T-cell (primary cell): ENCODE results near the gene KNTC1. TPM values are rescaled to one million over a fixed set of nuclear protein-coding genes. Genes with fewer than 3 reads are reported as not detected.

Experiments
- ATAC-seq, 4 experiments: fragments of 200-7000 bp in 3 of 4; fragments of 150-1000 bp in 1 of 4; cut with Tn5 transposase; replicated peaks in 1 of 4; 1 replicate in 3 of 4; 2 replicates in 1 of 4; pipeline ENCODE4 v1.10.0; 2021; ENCODE audit warnings: moderate library complexity in 3 of 4, mild to moderate bottlenecking in 2 of 4, moderate number of reproducible peaks in 1 of 4
- CTCF ChIA-PET, 2 donors: fragments of 300-600 bp; sonication (Branson Sonifier 250); formaldehyde crosslinking; loops; one replicate each; lab custom pipeline; 2022; ENCODE audit warnings: antibody characterized with exemption in 2 of 2; lab: Charles Lee
- POLR2A ChIA-PET, 2 donors: fragments of 300-600 bp; sonication (Branson Sonifier 250); formaldehyde crosslinking; loops; one replicate each; lab custom pipeline; 2022; ENCODE audit warnings: antibody characterized with exemption in 2 of 2; lab: Charles Lee
- DNase-seq, 35 experiments: peaks; one replicate each; pipeline versions ENCODE4 v3.0.0 to v3.0.0-alpha.2; 2013 to 2023
- H3K27ac ChIP-seq: one replicate; pipeline ENCODE4 v1.5.1; 2013; ENCODE audit warnings: low read length
- H3K27me3 ChIP-seq, 2 experiments: replicated peaks in 1 of 2; 1 replicate in 1 of 2; 2 replicates in 1 of 2; pipeline versions ENCODE4 v1.6.1 to v1.7.0; 2013; ENCODE audit warnings: low read length in 1 of 2, mixed read lengths in 1 of 2; ENCODE audit not compliant: control insufficient read depth in 2 of 2, insufficient read depth in 2 of 2; ENCODE audit errors: extremely low read depth in 1 of 2
- H3K36me3 ChIP-seq, 2 donors: 1 replicate in 1 of 2; 2 replicates in 1 of 2; pipeline versions ENCODE4 v1.6.1 to v1.7.0; 2013; ENCODE audit warnings: low read length in 1 of 2; ENCODE audit not compliant: control insufficient read depth in 2 of 2, insufficient read depth in 1 of 2; ENCODE audit errors: extremely low read depth in 1 of 2
- H3K4me1 ChIP-seq, 2 experiments: 1 replicate in 1 of 2; 2 replicates in 1 of 2; pipeline versions ENCODE4 v1.6.1 to v1.7.0; 2013; ENCODE audit warnings: low read length in 2 of 2, mixed read lengths in 1 of 2; ENCODE audit not compliant: insufficient read depth in 2 of 2, control insufficient read depth in 1 of 2; ENCODE audit errors: extremely low read depth in 1 of 2
- H3K4me3 ChIP-seq, 2 donors: 1 replicate in 1 of 2; 2 replicates in 1 of 2; pipeline versions ENCODE4 v1.5.1 to v1.7.0; 2013; ENCODE audit warnings: mild to moderate bottlenecking in 2 of 2, low read length in 1 of 2, moderate library complexity in 1 of 2; ENCODE audit not compliant: control insufficient read depth in 1 of 2; ENCODE audit errors: extremely low read depth in 1 of 2
- H3K9me3 ChIP-seq: 2 replicates; pipeline ENCODE4 v1.7.0; 2013
- H3K27ac Mint-ChIP-seq, 2 donors: one replicate each; pipeline ENCODE4 v1.8.0; 2020 to 2021; ENCODE audit warnings: mild to moderate bottlenecking in 2 of 2, mixed read lengths in 2 of 2
- H3K27me3 Mint-ChIP-seq, 2 donors: one replicate each; pipeline ENCODE4 v1.8.0; 2021 to 2022; ENCODE audit warnings: mixed read lengths in 2 of 2
- H3K36me3 Mint-ChIP-seq: one replicate; pipeline ENCODE4 v1.8.0; 2021; ENCODE audit warnings: mixed read lengths
- H3K4me1 Mint-ChIP-seq, 3 donors: one replicate each; pipeline ENCODE4 v1.8.0; 2020 to 2022; ENCODE audit warnings: mixed read lengths in 3 of 3, mild to moderate bottlenecking in 1 of 3
- H3K4me3 Mint-ChIP-seq, 3 donors: one replicate each; pipeline ENCODE4 v1.8.0; 2020 to 2022; ENCODE audit warnings: mild to moderate bottlenecking in 3 of 3, mixed read lengths in 3 of 3, moderate library complexity in 3 of 3
- H3K9me3 Mint-ChIP-seq, 3 donors: one replicate each; pipeline ENCODE4 v1.8.0; 2020 to 2022; ENCODE audit warnings: mixed read lengths in 3 of 3
- WGBS: methylation state at CpG from one replicate; pipeline ENCODE4 v1.1.5; 2013; ENCODE audit warnings: missing lambda C conversion rate; ENCODE audit not compliant: insufficient coverage; 5-methylcytosine and 5-hydroxymethylcytosine counted together
- total RNA-seq, 35 experiments: library from RNA in 6 of 35; stranded (reverse) in 6 of 35; fragments of 120-200 nt in 1 of 35; gene quantifications; one replicate each; pipeline versions ENCODE4 v1.2.1 to v1.2.4 and lab custom pipeline; 2013 to 2026

KNTC1 gene
- total RNA-seq, 5 donors from 2014 or later (not counting 1 experiment from before 2014, with no cell fraction given), result 26.2 to 35.7 (median 29.2) TPM

DNA sequence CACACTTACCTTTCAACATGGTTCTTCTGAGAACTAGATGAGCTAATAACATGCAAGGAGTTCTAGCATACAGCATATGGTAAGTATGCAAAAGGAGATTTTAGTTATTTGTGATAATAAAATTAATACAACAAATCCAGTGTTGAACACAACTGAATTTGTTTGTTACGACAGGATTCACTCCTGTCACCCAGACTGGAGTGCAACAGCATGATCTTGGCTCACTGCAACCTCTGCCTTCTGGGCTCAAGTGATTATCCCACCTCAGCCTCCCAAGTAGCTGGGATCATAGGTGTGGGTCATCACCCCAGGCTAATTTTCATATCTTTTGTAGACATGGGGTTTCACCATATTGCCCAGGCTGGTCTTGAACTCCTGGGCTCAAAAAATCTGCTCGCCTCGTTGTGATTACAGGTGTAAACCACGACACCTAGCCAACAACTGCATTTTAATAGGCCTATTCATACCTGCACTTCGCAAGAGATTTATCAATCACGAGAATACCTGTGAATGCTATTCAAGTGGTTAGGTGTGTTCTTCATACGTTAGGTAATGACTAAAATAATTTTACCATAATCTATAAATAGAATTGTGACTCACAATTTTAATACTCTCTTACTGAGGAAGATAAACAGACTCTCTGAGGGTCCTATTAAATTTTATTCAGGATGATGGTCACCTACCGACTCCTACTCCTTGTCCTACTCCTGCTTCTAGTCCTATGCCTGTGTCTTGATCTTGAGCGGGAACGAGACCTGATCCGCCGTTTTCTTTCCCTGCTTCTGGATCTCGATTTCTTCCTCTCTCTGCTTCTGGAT, 10.3 kb upstream of the KNTC1 start:
- Mint-ChIP-seq H3K36me3 (peaks cover 58% of the 10 kb centered on the region), H3K27me3 (no peaks in the 10 kb centered on the region), H3K4me3 (peak overlapping the region in 1 of 3 donors; percentile 27), H3K27ac (no peak overlapping the region), H3K4me1 (peaks cover 21 to 42% (median 39%) of the 10 kb centered on the region in 3 donors), H3K9me3 (no peaks in the 10 kb centered on the region)
- no peak overlapping the region for H3K27ac ChIP-seq
- no peaks in the 10 kb centered on the region for H3K27me3 ChIP-seq
- DNase-seq, result no peak
- 98% methylated on average over 5 of the region's 13 CpGs for WGBS
- ATAC-seq, result no peak
- no peak overlapping the region for H3K4me3 ChIP-seq
- ChIA-PET POLR2A (interaction anchor here in 1 of 2 donors (0.5 to 1.3 kb wide), 3 partner anchors 11 to 118 kb away, joined by 3 to 4 read pairs (median 3); no protein-coding TSS in a partner anchor), CTCF (interaction anchor here in 1 of 2 donors (0.6 kb wide), 1 partner anchor 433 kb away, joined by 3 read pairs; no protein-coding TSS in a partner anchor)
- no peaks in the 10 kb centered on the region for H3K9me3 ChIP-seq
- peaks cover 29 to 84% of the 10 kb centered on the region in 2 donors for H3K36me3 ChIP-seq
- peaks cover 0 to 4% of the 10 kb centered on the region in 2 experiments for H3K4me1 ChIP-seq

DNA sequence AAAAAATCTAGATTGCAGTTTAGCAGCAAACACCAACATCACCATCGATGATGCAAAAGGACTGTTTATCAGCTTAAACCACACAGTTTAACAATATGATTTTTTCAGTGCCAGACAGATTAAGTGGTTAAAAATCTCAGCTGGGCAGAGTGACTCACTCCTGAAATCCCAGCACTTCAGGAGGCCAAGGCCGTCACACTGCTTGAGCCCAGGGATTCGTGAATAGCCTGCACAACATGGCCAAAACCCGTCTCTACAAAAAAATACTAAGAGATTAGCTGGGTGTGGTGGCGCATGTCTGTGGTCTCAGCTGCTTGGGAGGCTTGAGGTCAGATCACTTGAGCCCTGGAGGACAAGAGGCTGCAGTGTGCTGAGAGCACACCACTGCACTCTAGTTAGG, 9.2 kb upstream of the KNTC1 start:
- Mint-ChIP-seq H3K27ac (no peak overlapping the region), H3K9me3 (no peaks in the 10 kb centered on the region), H3K36me3 (peaks cover 58% of the 10 kb centered on the region), H3K27me3 (no peaks in the 10 kb centered on the region), H3K4me3 (no peak overlapping the region), H3K4me1 (peaks cover 30 to 49% (median 48%) of the 10 kb centered on the region in 3 donors)
- DNase-seq, result no peak
- no peaks in the 10 kb centered on the region for H3K27me3 ChIP-seq
- ChIA-PET CTCF (no interaction called here), POLR2A (interaction anchor here (0.6 to 1.3 kb wide), 7 partner anchors 10 to 34 kb away, joined by 3 to 4 read pairs (median 3); no protein-coding TSS in a partner anchor)
- no peaks in the 10 kb centered on the region for H3K9me3 ChIP-seq
- H3K4me1 ChIP-seq, result peaks cover 4% of the 10 kb centered on the region in 2 experiments
- 88% methylated on average over 4 of the region's 5 CpGs for WGBS
- H3K4me3 ChIP-seq, result no peak overlapping the region
- peaks cover 26 to 82% of the 10 kb centered on the region in 2 donors for H3K36me3 ChIP-seq
- no peak for ATAC-seq
- H3K27ac ChIP-seq, result no peak overlapping the region

DNA sequence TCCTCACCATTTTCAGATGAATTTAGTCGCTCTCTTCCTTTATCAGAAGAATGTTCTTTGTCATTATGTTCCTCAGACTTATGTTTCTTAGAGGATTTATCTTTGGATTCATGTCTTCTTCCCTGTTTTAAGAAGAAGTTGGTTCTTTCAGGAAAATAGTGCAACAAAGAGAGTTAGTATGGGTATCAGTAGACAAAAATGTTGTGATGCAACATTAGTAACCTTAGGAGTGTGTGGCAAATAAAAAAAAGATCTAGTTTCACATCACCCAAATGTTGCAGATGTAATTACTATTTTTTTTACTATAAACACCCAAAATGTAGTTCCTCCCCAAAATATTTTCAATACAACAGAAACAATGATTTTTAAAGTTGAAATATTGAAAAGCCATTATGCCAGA, 8.1 kb upstream of the KNTC1 start:
- no peak overlapping the region for H3K4me3 Mint-ChIP-seq
- H3K27ac Mint-ChIP-seq, result peak overlapping the region; percentile 48 to 54
- POLR2A ChIA-PET, result interaction anchor here (0.5 to 1.3 kb wide), 5 partner anchors 10 to 84 kb away, joined by 3 to 7 read pairs (median 3); partner anchors contain the start of gene ZCCHC8 (in 1 of the 2)

DNA sequence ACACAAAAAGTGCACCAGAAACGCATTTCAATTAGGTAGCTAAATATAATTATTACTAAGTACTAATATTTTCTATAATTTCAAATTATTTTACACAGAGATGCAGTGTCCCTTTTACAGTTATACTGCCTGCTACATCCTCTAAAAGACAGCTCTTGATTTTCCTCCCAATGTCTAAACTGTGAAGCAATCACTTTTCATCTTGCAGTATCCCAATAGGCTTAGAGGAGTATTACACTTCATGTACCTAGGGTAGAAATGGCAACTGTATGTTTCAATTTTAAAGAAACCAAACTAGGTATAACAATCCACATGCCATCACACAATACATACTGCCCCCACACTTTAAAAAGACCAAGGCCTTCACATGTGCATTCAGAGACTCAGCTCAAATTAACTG, 7.6 kb upstream of the KNTC1 start:
- DNase-seq, result no peak
- peaks cover 46 to 64% (median 64%) of the 10 kb centered on the region in 3 donors for H3K4me1 Mint-ChIP-seq
- no CpG with 5 or more reads among the region's 1 CpG for WGBS
- H3K27me3 Mint-ChIP-seq, result no peaks in the 10 kb centered on the region
- H3K9me3 Mint-ChIP-seq, result no peaks in the 10 kb centered on the region
- peaks cover 9 to 19% of the 10 kb centered on the region in 2 experiments for H3K4me1 ChIP-seq
- H3K9me3 ChIP-seq, result no peaks in the 10 kb centered on the region
- peak in 1 of 4 experiments; percentile 11 for ATAC-seq
- ChIA-PET POLR2A (interaction anchor here (0.5 to 1.7 kb wide), 8 partner anchors 9 to 85 kb away, joined by 3 to 10 read pairs (median 4); partner anchors contain the start of gene ZCCHC8 (in 1 of the 2)), CTCF (no interaction called here)
- no peak overlapping the region for H3K27ac Mint-ChIP-seq
- no peak overlapping the region for H3K4me3 ChIP-seq
- peaks cover 70% of the 10 kb centered on the region for H3K36me3 Mint-ChIP-seq
- no peak overlapping the region for H3K27ac ChIP-seq
- H3K27me3 ChIP-seq, result no peaks in the 10 kb centered on the region
- H3K36me3 ChIP-seq, result peaks cover 22 to 79% of the 10 kb centered on the region in 2 donors
- no peak overlapping the region for H3K4me3 Mint-ChIP-seq

More for the DNA sequence above, 8.1 kb upstream of the KNTC1 start:
- H3K27me3 ChIP-seq, result no peaks in the 10 kb centered on the region
- H3K36me3 Mint-ChIP-seq, result peaks cover 65% of the 10 kb centered on the region
- CTCF ChIA-PET, result no interaction called here
- no peak overlapping the region for H3K4me3 ChIP-seq
- peaks cover 41 to 59% (median 59%) of the 10 kb centered on the region in 3 donors for H3K4me1 Mint-ChIP-seq
- no peaks in the 10 kb centered on the region for H3K9me3 ChIP-seq
- no peaks in the 10 kb centered on the region for H3K9me3 Mint-ChIP-seq
- DNase-seq (no peak), ATAC-seq (no peak)
- WGBS, result no CpG with 5 or more reads among the region's 1 CpG
- H3K4me1 ChIP-seq, result peaks cover 9 to 14% of the 10 kb centered on the region in 2 experiments
- peaks cover 22 to 78% of the 10 kb centered on the region in 2 donors for H3K36me3 ChIP-seq
- no peak overlapping the region for H3K27ac ChIP-seq
- no peaks in the 10 kb centered on the region for H3K27me3 Mint-ChIP-seq

DNA sequence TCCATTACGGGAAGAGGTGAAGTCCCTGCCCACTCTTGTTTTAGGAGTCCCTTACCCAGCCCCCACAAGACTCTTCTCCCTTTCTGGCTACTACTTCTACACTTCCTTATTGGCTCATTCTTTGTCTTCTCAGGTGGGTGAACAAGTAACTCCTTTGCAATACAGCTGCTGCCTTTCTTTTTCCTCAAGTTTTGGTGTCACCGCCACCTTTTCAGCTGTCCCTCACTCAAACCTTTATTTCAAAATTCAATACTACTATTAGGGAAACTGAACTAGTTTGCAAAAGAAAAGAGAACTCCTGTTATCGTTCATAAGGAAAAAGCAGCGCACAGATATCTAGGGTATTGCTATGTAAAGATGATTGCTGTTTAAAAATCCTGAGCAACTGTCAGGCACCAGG, 6.4 kb upstream of the KNTC1 start:
- no peaks in the 10 kb centered on the region for H3K9me3 Mint-ChIP-seq
- WGBS, result 100% methylated on average over 1 of the region's 4 CpGs
- peaks cover 54 to 69% (median 67%) of the 10 kb centered on the region in 3 donors for H3K4me1 Mint-ChIP-seq
- ChIA-PET POLR2A (interaction anchor here (0.7 to 1.7 kb wide), 5 partner anchors 10 to 31 kb away, joined by 3 to 10 read pairs (median 4); no protein-coding TSS in a partner anchor), CTCF (interaction anchor here in 1 of 2 donors (0.6 to 1.0 kb wide), 2 partner anchors 20 to 51 kb away, joined by 3 read pairs; partner anchors contain the start of gene ZCCHC8)
- H3K36me3 ChIP-seq, result peaks cover 22 to 73% of the 10 kb centered on the region in 2 donors
- no peak overlapping the region for H3K4me3 Mint-ChIP-seq
- no peak for DNase-seq
- peak overlapping the region in 1 of 2 donors; percentile 55 for H3K27ac Mint-ChIP-seq
- peaks cover 71% of the 10 kb centered on the region for H3K36me3 Mint-ChIP-seq
- no peak for ATAC-seq
- H3K4me1 ChIP-seq, result peaks cover 15 to 26% of the 10 kb centered on the region in 2 experiments
- H3K27me3 Mint-ChIP-seq, result no peaks in the 10 kb centered on the region
- H3K27me3 ChIP-seq, result no peaks in the 10 kb centered on the region
- no peaks in the 10 kb centered on the region for H3K9me3 ChIP-seq
- no peak overlapping the region for H3K4me3 ChIP-seq
- H3K27ac ChIP-seq, result no peak overlapping the region

DNA sequence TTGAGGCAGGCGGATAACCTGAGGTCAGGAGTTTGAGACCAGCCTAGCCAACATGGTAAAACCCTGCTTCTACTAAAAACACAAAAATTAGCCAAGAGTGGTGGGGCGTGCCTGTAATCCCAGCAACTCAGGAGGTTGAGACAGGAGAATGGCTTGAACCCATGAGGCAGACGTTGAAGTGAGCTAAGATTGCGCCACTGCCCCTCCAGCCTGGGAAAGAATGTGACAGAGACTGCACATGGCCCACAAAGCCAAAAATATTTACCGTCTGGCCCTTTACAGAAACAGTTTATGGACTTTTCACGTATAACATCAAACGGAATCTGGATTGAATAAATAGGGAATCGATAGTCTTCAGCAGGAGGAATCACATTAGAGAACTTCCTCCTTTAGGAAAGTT, 3.8 kb upstream of the KNTC1 start:
- H3K9me3 Mint-ChIP-seq, result no peaks in the 10 kb centered on the region
- Histone ChIP-seq H3K9me3 (no peaks in the 10 kb centered on the region), H3K36me3 (peaks cover 9 to 50% of the 10 kb centered on the region in 2 donors), H3K27me3 (no peaks in the 10 kb centered on the region), H3K4me3 (no peak overlapping the region), H3K4me1 (peaks cover 17 to 34% of the 10 kb centered on the region in 2 experiments), H3K27ac (no peak overlapping the region)
- DNase-seq (no peak), ATAC-seq (no peak)
- POLR2A ChIA-PET, result interaction anchor here in 1 of 2 donors (0.7 to 1.4 kb wide), 2 partner anchors 10 to 1067 kb away, joined by 4 to 7 read pairs; no protein-coding TSS in a partner anchor
- H3K4me3 Mint-ChIP-seq, result peak overlapping the region in 2 of 3 donors; percentile 85 to 87
- WGBS, result no CpG with 5 or more reads among the region's 8 CpGs
- H3K4me1 Mint-ChIP-seq, result peaks cover 46 to 61% (median 57%) of the 10 kb centered on the region in 3 donors
- H3K36me3 Mint-ChIP-seq, result peaks cover 53% of the 10 kb centered on the region
- CTCF ChIA-PET, result no interaction called here
- H3K27me3 Mint-ChIP-seq, result no peaks in the 10 kb centered on the region
- peak overlapping the region; percentile 15 to 45 for H3K27ac Mint-ChIP-seq
